HG03095 (cell line): ENCODE results near the gene PROC.

Experiments used
- ATAC-seq: cut with Tn5 transposase; IDR thresholded peaks from one replicate; pipeline ENCODE4 v1.9.1; 2021; ENCODE audit warnings: moderate library complexity; ENCODE audit not compliant: unreplicated experiment

PROC gene

DNA sequence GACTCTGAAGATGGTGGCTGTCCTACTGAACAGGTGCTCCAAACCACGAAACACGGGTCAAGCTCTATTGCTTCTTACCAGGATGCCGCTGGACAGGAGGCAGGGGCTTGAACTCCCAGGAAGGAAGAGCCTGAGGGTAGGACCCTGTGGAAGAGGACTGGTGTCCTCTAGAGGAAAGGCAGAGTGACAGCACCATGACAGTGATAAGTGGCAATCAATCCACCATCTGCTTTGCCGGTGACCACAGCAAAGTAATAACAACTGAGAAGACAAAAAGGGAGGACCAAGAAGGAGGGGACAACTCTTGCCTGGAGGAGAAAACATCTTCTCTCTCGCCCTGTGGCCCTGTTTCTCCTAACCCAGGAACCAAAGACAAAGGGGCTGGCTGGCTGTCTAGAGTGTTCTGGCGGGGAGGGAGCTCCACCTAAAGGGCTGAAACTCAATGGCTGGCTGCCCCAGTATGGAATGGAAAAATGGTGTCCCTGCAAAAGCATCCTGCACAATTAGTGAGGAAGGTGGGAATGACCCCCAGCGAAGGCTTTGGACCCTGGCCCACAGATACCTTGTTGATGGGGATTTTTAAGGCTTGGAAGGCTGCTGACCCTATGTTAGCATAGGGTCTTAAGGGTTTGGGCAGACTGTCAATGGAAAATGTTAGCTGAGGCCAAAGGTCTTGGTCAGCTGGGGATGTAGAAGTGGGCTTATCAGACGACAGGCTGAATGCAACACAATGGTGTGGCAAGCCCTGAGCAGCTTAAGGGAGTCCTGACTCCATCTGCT lies 35.4 kb downstream of the PROC start:
- no peak for ATAC-seq

DNA sequence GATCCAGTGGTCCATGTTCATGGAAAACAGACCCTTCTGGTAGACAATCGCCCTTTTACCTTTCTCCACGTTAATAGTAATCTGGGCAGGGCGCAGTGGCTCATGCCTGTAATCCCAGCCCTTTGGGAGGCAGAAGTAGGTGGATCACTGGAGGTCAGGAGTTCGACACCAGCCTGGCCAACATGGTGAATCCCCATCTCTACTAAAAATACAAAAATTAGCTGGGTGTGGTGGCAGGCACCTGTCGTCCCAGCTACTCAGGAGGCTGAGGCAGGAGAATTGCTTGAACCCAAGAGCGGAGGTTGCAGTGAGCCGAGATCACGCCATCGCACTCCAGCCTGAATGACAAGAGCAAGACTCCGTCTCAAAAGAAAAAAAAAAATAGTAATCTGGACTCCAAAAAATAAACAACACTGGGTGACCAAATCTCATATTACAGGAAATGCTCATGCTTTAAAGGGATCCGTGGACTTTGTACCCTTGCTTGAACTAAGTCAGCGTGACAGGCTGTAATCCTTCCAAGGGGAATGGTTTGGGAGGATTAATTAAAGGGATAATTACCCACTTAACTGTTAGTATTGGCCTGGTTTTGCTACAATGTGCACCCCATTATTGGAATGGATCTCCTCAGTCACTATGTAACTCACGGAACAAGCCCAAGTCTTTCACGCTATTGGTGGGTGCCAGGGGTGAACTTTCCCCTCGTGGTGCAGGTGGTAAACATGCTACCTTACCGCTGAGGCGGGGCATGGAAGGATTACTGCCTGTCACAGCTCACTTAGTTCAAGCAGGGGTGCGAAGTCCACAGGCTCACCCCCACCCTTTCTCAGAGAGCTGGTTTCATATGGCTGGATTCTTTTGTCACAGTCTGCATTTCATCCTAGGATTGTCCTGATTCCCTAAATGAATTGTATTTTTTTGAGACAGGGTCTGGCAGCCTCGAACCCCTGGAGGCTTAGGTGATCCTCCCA lies 36.7 kb downstream of the PROC start:
- ATAC-seq: no peak

GRCh38 chr2:127455566-127456493 lies 37.6 kb downstream of the PROC start:
- no peak for ATAC-seq

GRCh38 chr2:127456960-127457359 lies 38.7 kb downstream of the PROC start:
- no peak for ATAC-seq

- ATAC-seq: no peak
Observed at GRCh38 chr2:127462461-127462860, 44.2 kb downstream of the PROC start.

GRCh38 chr2:127463155-127463991 lies 45.1 kb downstream of the PROC start:
- no peak for ATAC-seq

DNA sequence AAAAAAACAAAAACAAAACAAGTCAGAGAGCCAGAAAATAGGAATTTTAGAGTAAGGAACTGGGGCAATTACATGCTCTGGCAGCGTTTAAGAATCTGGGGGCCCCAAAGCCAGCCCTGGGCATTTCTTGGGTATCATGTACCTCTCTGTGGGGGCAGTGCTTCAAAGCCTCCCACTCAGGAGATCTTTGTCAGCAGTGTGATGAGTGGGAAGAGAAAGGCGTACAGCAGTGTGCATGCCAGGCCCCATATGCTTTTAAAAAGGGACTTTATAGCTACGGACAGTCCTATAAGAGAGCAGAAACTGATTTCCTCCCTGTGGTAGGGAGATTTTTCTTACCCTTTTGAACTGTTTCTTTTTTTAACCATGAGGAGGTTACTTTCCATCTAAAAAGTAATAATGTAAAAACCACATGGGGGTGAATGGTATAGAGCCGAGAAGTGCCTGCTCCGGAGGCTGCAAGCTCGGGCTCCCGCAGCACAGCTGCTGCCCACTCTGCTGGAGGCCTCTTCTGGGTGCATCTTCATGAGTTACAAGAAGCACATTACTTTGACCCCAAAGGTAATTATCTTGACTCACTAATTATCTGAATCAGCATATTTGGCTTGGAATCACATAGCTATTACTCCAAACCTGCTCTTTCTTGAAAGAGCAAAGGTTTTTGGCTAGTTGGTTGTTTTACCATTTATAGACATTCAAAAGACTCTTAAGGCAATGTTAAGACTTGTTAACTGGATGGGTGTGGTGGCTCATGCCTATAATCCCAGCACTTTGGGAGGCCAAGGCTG lies 46.4 kb downstream of the PROC start:
- no peak for ATAC-seq

GRCh38 chr2:127465258-127465657 lies 47.0 kb downstream of the PROC start:
- no peak for ATAC-seq

- no peak for ATAC-seq
Observed at GRCh38 chr2:127469051-127469450, 50.8 kb downstream of the PROC start.

GRCh38 chr2:127469974-127470373 lies 51.7 kb downstream of the PROC start:
- no peak for ATAC-seq

DNA sequence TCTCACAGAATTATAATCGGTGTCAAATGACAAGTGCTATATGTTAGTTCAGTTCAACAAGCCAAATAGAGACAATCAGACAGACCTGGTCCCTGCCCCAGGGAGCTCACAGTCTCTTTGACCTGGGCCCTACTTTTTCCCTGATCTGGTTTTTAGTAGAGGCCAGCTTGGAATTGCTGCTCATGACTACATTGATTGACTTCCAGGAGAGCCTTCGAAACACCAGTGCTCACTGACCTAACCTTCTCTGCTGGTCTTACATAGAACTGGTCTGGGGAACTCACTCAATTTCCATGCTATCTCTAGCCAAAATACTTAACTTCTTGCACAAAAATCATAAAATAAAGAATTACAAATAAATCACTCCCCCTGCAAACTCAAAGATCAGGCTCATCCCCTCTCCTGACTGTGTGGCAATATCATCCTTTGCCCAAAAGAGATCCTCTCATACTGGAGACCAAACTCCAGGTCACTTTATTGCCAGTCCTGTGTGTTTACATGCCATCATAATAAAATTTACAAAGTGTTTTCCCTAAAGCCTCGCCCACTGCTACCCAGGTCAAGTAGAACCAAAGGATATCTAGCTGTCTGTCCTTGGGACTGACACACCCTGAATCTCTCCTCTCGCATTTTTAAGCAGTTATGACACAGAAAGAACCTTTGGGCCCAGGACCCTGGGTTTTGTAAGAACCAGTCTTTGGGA lies 53.2 kb downstream of the PROC start:
- no peak for ATAC-seq

DNA sequence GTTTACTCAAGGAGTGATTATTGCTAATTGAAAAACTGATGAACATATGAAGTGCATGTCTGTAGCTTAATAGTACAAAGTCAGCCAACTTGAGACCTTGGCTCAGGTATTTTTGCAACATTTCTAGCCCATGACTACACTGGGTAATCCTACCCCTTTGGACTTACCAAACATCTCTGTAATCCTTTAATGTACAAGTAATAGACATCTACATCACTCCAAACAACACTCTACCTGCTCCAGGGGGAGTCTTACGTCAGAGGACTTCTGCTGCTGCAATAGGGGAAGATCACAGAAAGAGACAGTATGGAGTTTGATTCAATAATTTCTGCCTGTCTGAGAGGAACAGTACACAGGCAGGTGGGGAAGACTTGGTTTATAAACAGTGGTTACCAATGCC lies 54.0 kb downstream of the PROC start:
- ATAC-seq: no peak

DNA sequence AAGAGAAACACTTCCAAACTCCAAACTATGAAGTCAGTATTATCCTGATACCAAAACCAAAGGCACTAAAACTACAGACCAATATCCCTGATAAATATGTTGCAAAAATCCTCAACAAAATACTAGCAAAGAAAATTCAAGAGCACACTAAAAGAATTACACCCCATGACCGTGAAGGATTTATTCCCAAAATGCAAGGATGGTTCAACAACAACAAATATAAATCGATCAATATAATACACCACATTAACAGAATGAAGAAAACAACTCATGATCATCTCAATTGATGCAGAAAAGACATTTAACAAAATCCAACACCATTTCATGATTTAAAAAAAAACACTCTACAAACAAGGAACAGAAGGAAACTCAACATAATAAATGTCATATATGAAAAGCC lies 57.6 kb downstream of the PROC start:
- ATAC-seq: no peak
